GM12878 (cell line): ENCODE results near the gene MIS12. TPM values are rescaled to one million over a fixed set of nuclear protein-coding genes. Genes with fewer than 3 reads are reported as not detected.

Experiments
- CHD2 ChIP-seq: IDR thresholded peaks from 2 replicates; pipeline ENCODE4 v1.6.1; 2011; ENCODE audit warnings: low read depth, low read length, improper control_type of control experiment, borderline replicate concordance
- polyA plus RNA-seq, 11 experiments: library from polyadenylated mRNA; depleted of rRNA in 4 of 11; unstranded in 6 of 11; stranded (reverse) in 5 of 11; fragments of >200 nt; fragmentation: Nextera tagmentation in 4 of 11; fragmentation: Illumina TruSeq in 1 of 11; extraction: Ambion mirVana in 4 of 11; extraction: Trizol in 1 of 11; gene quantifications; 1 replicate in 1 of 11; 2 replicates in 10 of 11; pipeline versions ENCODE4 v1.2.1 to v1.2.3, GENCODE V29; 2011 to 2016; ENCODE audit warnings: inconsistent platforms in 2 of 11, missing spikeins in 2 of 11, low read depth in 1 of 11
- total RNA-seq, 4 experiments: library from RNA; depleted of rRNA in 3 of 4; stranded (reverse); fragments of >200 nt in 3 of 4; fragmentation: Illumina TruSeq in 1 of 4; extraction: Trizol in 1 of 4; gene quantifications; 2 replicates each; pipeline versions ENCODE4 v1.2.1 to v1.2.3, GENCODE V29; 2013 to 2021
- TF ChIP-seq, protein P1 (sequence below): IDR thresholded peaks from 2 replicates; pipeline ENCODE4 v1.6.1; 2012; ENCODE audit warnings: improper control_type of control experiment, low read depth, low read length; ENCODE audit not compliant: insufficient replicate concordance
- TF ChIP-seq, protein P2 (sequence below): fragments of 450-650 bp; IDR thresholded peaks from 2 replicates; pipeline ENCODE4 v1.6.1; 2017; ENCODE audit warnings: mild to moderate bottlenecking, moderate library complexity

MIS12 gene
- total and polyA plus RNA-seq, 10 of the 15 experiments (the other 5 are each of a cell fraction or from before 2014, with no cell fraction given) = 19.8 to 34.2 (median 25.0) TPM

DNA sequence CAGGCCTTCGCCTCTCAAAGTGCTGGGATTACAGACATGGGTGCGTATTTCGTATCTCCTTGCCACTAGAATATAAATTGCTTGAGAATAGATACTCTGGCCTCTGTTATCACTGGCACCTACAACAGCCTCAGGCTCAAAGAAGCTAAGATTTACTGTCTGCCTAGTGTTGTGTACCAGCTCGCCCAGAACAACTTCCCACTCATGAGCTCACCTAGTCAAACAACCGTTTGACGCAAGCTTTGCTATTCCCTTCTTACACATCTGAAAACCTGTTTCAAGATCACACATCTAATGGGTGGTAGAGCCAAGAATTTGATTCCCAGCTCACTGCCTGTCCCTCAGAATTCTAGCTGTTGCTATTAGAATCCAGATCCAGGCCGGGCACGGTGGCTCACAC lies 24.4 kb downstream of the MIS12 start (continued):
- TF ChIP-seq, protein P1, sequence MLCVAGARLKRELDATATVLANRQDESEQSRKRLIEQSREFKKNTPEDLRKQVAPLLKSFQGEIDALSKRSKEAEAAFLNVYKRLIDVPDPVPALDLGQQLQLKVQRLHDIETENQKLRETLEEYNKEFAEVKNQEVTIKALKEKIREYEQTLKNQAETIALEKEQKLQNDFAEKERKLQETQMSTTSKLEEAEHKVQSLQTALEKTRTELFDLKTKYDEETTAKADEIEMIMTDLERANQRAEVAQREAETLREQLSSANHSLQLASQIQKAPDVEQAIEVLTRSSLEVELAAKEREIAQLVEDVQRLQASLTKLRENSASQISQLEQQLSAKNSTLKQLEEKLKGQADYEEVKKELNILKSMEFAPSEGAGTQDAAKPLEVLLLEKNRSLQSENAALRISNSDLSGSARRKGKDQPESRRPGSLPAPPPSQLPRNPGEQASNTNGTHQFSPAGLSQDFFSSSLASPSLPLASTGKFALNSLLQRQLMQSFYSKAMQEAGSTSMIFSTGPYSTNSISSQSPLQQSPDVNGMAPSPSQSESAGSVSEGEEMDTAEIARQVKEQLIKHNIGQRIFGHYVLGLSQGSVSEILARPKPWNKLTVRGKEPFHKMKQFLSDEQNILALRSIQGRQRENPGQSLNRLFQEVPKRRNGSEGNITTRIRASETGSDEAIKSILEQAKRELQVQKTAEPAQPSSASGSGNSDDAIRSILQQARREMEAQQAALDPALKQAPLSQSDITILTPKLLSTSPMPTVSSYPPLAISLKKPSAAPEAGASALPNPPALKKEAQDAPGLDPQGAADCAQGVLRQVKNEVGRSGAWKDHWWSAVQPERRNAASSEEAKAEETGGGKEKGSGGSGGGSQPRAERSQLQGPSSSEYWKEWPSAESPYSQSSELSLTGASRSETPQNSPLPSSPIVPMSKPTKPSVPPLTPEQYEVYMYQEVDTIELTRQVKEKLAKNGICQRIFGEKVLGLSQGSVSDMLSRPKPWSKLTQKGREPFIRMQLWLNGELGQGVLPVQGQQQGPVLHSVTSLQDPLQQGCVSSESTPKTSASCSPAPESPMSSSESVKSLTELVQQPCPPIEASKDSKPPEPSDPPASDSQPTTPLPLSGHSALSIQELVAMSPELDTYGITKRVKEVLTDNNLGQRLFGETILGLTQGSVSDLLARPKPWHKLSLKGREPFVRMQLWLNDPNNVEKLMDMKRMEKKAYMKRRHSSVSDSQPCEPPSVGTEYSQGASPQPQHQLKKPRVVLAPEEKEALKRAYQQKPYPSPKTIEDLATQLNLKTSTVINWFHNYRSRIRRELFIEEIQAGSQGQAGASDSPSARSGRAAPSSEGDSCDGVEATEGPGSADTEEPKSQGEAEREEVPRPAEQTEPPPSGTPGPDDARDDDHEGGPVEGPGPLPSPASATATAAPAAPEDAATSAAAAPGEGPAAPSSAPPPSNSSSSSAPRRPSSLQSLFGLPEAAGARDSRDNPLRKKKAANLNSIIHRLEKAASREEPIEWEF = no peak
- TF ChIP-seq CHD2 = no peak
- TF ChIP-seq, protein P2, sequence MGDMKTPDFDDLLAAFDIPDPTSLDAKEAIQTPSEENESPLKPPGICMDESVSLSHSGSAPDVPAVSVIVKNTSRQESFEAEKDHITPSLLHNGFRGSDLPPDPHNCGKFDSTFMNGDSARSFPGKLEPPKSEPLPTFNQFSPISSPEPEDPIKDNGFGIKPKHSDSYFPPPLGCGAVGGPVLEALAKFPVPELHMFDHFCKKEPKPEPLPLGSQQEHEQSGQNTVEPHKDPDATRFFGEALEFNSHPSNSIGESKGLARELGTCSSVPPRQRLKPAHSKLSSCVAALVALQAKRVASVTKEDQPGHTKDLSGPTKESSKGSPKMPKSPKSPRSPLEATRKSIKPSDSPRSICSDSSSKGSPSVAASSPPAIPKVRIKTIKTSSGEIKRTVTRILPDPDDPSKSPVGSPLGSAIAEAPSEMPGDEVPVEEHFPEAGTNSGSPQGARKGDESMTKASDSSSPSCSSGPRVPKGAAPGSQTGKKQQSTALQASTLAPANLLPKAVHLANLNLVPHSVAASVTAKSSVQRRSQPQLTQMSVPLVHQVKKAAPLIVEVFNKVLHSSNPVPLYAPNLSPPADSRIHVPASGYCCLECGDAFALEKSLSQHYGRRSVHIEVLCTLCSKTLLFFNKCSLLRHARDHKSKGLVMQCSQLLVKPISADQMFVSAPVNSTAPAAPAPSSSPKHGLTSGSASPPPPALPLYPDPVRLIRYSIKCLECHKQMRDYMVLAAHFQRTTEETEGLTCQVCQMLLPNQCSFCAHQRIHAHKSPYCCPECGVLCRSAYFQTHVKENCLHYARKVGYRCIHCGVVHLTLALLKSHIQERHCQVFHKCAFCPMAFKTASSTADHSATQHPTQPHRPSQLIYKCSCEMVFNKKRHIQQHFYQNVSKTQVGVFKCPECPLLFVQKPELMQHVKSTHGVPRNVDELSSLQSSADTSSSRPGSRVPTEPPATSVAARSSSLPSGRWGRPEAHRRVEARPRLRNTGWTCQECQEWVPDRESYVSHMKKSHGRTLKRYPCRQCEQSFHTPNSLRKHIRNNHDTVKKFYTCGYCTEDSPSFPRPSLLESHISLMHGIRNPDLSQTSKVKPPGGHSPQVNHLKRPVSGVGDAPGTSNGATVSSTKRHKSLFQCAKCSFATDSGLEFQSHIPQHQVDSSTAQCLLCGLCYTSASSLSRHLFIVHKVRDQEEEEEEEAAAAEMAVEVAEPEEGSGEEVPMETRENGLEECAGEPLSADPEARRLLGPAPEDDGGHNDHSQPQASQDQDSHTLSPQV = no peak
